Adrenal gland (tissue), 5 donors: Measurements from ENCODE around the gene ANKS1B.

Experiments used
- CTCF ChIP-seq, 6 experiments: fragments of 450-650 bp in 4 of 6; fragments of 200-600 bp in 2 of 6; sonication (generic) in 1 of 6; IDR thresholded peaks; 1 replicate in 5 of 6; 2 replicates in 1 of 6; pipeline versions ENCODE4 v1.5.1 to v1.8.0; 2016 to 2021; ENCODE audit warnings: antibody characterized with exemption in 6 of 6, mild to moderate bottlenecking in 2 of 6, moderate library complexity in 1 of 6
- POLR2A ChIP-seq, 2 donors: fragments of 450-650 bp; IDR thresholded peaks; one replicate each; pipeline ENCODE4 v1.6.1; 2017; ENCODE audit warnings: antibody characterized with exemption in 2 of 2, mild to moderate bottlenecking in 2 of 2, moderate library complexity in 1 of 2
- donor health status: DM: no; HTN: no; CAD: no.

GRCh38 chr12:98998697-98999299, 985.9 kb downstream of the ANKS1B start:
- TF ChIP-seq CTCF (IDR thresholded peaks at IDR 0.05) (peak; percentile 53 to 93 (median 79)), POLR2A (IDR thresholded peaks at IDR 0.05) (no peak)
